Osteoblast (primary cell): Measurements from ENCODE around the gene SPDYE18. TPM values are rescaled to one million over a fixed set of nuclear protein-coding genes. Genes with fewer than 3 reads are reported as not detected.
"Not testable (repeated sequence)": the region's sequence is repeated elsewhere in the genome, so short reads cannot be mapped to it uniquely, and the experiment has no call there.

Source experiments
- DNase-seq: peaks from one replicate; pipeline ENCODE4 v3.0.0; 2011; ENCODE audit warnings: low spot score, mixed read lengths; ENCODE audit not compliant: insufficient read length; ENCODE audit errors: missing footprints
- H2AFZ ChIP-seq: 2 replicates; pipeline ENCODE4 v1.6.0; 2011; ENCODE audit warnings: mild to moderate bottlenecking, low read length
- H3K27ac ChIP-seq: 2 replicates; pipeline ENCODE4 v1.5.1; 2011; ENCODE audit warnings: mild to moderate bottlenecking, low read depth, low read length, moderate library complexity
- H3K27me3 ChIP-seq: 2 replicates; pipeline ENCODE4 v1.6.0; 2012; ENCODE audit warnings: mild to moderate bottlenecking, control low read depth, inconsistent platforms, low read length, moderate library complexity; ENCODE audit not compliant: insufficient read depth
- H3K36me3 ChIP-seq: 2 replicates; pipeline ENCODE4 v1.5.1; 2011; ENCODE audit warnings: mild to moderate bottlenecking, low read length, control low read depth, moderate library complexity; ENCODE audit not compliant: insufficient read depth
- H3K4me1 ChIP-seq: 2 replicates; pipeline ENCODE4 v1.5.1; 2011; ENCODE audit warnings: mild to moderate bottlenecking, low read length, control low read depth, moderate library complexity; ENCODE audit not compliant: insufficient read depth
- H3K4me2 ChIP-seq: 2 replicates; pipeline ENCODE4 v1.6.0; 2011; ENCODE audit warnings: mild to moderate bottlenecking, low read length; ENCODE audit not compliant: insufficient read depth
- H3K4me3 ChIP-seq: fragments of 200-600 bp; sonication (generic); 3 replicates; pipeline ENCODE4 v1.5.1; 2012; ENCODE audit warnings: mild to moderate bottlenecking, low read length, inconsistent platforms; ENCODE audit not compliant: insufficient read depth
- H3K79me2 ChIP-seq: 2 replicates; pipeline ENCODE4 v1.6.0; 2012; ENCODE audit warnings: mild to moderate bottlenecking, low read length, control low read depth, inconsistent platforms; ENCODE audit not compliant: insufficient read depth
- H3K9me3 ChIP-seq: 2 replicates; pipeline ENCODE4 v1.5.1; 2011; ENCODE audit warnings: low read depth, low read length, control low read depth
- H4K20me1 ChIP-seq: 2 replicates; pipeline ENCODE4 v1.6.0; 2012; ENCODE audit warnings: mild to moderate bottlenecking, low read length, control low read depth; ENCODE audit not compliant: insufficient read depth
- total RNA-seq: library from RNA; depleted of rRNA; stranded (reverse); fragments of >200 nt; gene quantifications from 2 replicates; pipeline ENCODE4 v1.2.3, GENCODE V29; 2012

SPDYE18 gene
- total RNA-seq, 1 donor, result not detected

- H4K20me1 ChIP-seq, H3K27me3 ChIP-seq, H3K4me1 ChIP-seq, H3K4me3 ChIP-seq, H3K9me3 ChIP-seq, H3K79me2 ChIP-seq, H3K27ac ChIP-seq, DNase-seq, H2AFZ ChIP-seq, H3K36me3 ChIP-seq, H3K4me2 ChIP-seq: not testable (repeated sequence)
Measured at GRCh38 chr7:77080236-77080635, 17.9 kb upstream of the SPDYE18 start.

GRCh38 chr7:77079624-77080023, 17.3 kb upstream of the SPDYE18 start:
- H3K27ac ChIP-seq, H4K20me1 ChIP-seq, H2AFZ ChIP-seq, H3K36me3 ChIP-seq, H3K4me1 ChIP-seq, H3K4me2 ChIP-seq, H3K9me3 ChIP-seq, H3K79me2 ChIP-seq, H3K27me3 ChIP-seq, H3K4me3 ChIP-seq, DNase-seq: not testable (repeated sequence)

- H3K27ac ChIP-seq, H3K4me2 ChIP-seq, H3K27me3 ChIP-seq, H4K20me1 ChIP-seq, H3K36me3 ChIP-seq, H3K79me2 ChIP-seq, H3K9me3 ChIP-seq, H3K4me1 ChIP-seq, H3K4me3 ChIP-seq, H2AFZ ChIP-seq, DNase-seq: not testable (repeated sequence)
Measured at GRCh38 chr7:77079112-77079511, 16.8 kb upstream of the SPDYE18 start.

GRCh38 chr7:77077060-77077459, 14.7 kb upstream of the SPDYE18 start:
- not testable (repeated sequence) for H3K27me3 ChIP-seq, H3K9me3 ChIP-seq, H3K4me1 ChIP-seq, H2AFZ ChIP-seq, H3K79me2 ChIP-seq, DNase-seq, H3K4me2 ChIP-seq, H3K36me3 ChIP-seq, H3K4me3 ChIP-seq, H3K27ac ChIP-seq, H4K20me1 ChIP-seq

- not testable (repeated sequence) for H3K9me3 ChIP-seq, H3K4me1 ChIP-seq, H3K36me3 ChIP-seq, H3K4me3 ChIP-seq, DNase-seq, H3K27ac ChIP-seq, H3K4me2 ChIP-seq, H3K27me3 ChIP-seq, H2AFZ ChIP-seq, H4K20me1 ChIP-seq, H3K79me2 ChIP-seq
Measured at GRCh38 chr7:77074786-77075396, 12.5 kb upstream of the SPDYE18 start.

GRCh38 chr7:77071108-77071507, 8.8 kb upstream of the SPDYE18 start:
- H3K79me2 ChIP-seq, H3K36me3 ChIP-seq, H3K9me3 ChIP-seq, H3K4me1 ChIP-seq, H3K4me3 ChIP-seq, H3K27me3 ChIP-seq, H2AFZ ChIP-seq, DNase-seq, H3K4me2 ChIP-seq, H3K27ac ChIP-seq, H4K20me1 ChIP-seq: not testable (repeated sequence)

- H2AFZ ChIP-seq, H3K4me3 ChIP-seq, H3K4me2 ChIP-seq, H3K4me1 ChIP-seq, H3K27ac ChIP-seq, H4K20me1 ChIP-seq, H3K79me2 ChIP-seq, H3K9me3 ChIP-seq, H3K36me3 ChIP-seq, H3K27me3 ChIP-seq, DNase-seq: not testable (repeated sequence)
Measured at GRCh38 chr7:77065869-77066268, 3.5 kb upstream of the SPDYE18 start.

- not testable (repeated sequence) for H3K79me2 ChIP-seq, H2AFZ ChIP-seq, DNase-seq
Measured at GRCh38 chr7:77063732-77064131, 1.4 kb upstream of the SPDYE18 start.

GRCh38 chr7:77032261-77032660, 30.1 kb downstream of the SPDYE18 start, which contains the start of gene SPDYE17:
SPDYE17 (minus strand) TSS chr7:77032361; CDS start chr7:77030570, 1,791 bp downstream.
- H3K4me2 ChIP-seq, H3K79me2 ChIP-seq: not testable (repeated sequence)

More at GRCh38 chr7:77063732-77064131, 1.4 kb upstream of the SPDYE18 start:
- not testable (repeated sequence) for H3K9me3 ChIP-seq, H3K4me1 ChIP-seq, H3K4me2 ChIP-seq, H3K4me3 ChIP-seq, H3K27me3 ChIP-seq, H4K20me1 ChIP-seq, H3K27ac ChIP-seq, H3K36me3 ChIP-seq

More at GRCh38 chr7:77032261-77032660, 30.1 kb downstream of the SPDYE18 start, which contains the start of gene SPDYE17:
- H2AFZ ChIP-seq, DNase-seq, H3K4me3 ChIP-seq, H3K36me3 ChIP-seq, H3K4me1 ChIP-seq, H3K27ac ChIP-seq, H4K20me1 ChIP-seq, H3K9me3 ChIP-seq, H3K27me3 ChIP-seq: not testable (repeated sequence)
